GM18511 (cell line): Measurements from ENCODE around the gene LRGUK.
"Not testable (repeated sequence)": the region's sequence is repeated elsewhere in the genome, so short reads cannot be mapped to it uniquely, and the experiment has no call there.

Experiments used
- ATAC-seq: cut with Tn5 transposase; IDR thresholded peaks from one replicate; pipeline ENCODE4 v1.9.1; 2021; ENCODE audit warnings: mild to moderate bottlenecking, moderate library complexity; ENCODE audit not compliant: unreplicated experiment

Gene LRGUK

GRCh38 chr7:134295982-134296381 is 168.8 kb downstream of the LRGUK start:
- ATAC-seq = not testable (repeated sequence)

GRCh38 chr7:134297489-134297888 is 170.3 kb downstream of the LRGUK start:
- no peak for ATAC-seq

GRCh38 chr7:134298902-134299683 is 172.0 kb downstream of the LRGUK start:
- no peak for ATAC-seq

GRCh38 chr7:134300988-134301387 is 173.8 kb downstream of the LRGUK start:
- no peak for ATAC-seq

GRCh38 chr7:134301592-134301991 is 174.5 kb downstream of the LRGUK start:
- ATAC-seq = no peak

- no peak for ATAC-seq
Observed at GRCh38 chr7:134302120-134302519, 175.0 kb downstream of the LRGUK start.

- no peak for ATAC-seq
Observed at GRCh38 chr7:134307320-134307719, 180.2 kb downstream of the LRGUK start.

- no peak for ATAC-seq
Observed at GRCh38 chr7:134308548-134308947, 181.4 kb downstream of the LRGUK start.

GRCh38 chr7:134311807-134312206 is 184.7 kb downstream of the LRGUK start:
- ATAC-seq = no peak

GRCh38 chr7:134312717-134313116 is 185.6 kb downstream of the LRGUK start:
- no peak for ATAC-seq

GRCh38 chr7:134313543-134313942 is 186.4 kb downstream of the LRGUK start:
- no peak for ATAC-seq
